Central memory CD8-positive, alpha-beta T cell (primary cell): ENCODE measurements around the gene IGFBP2.
A peak's percentile ranks its signal among the peaks of the same experiment; 100 is the strongest.

Experiments
- ATAC-seq: fragments of 150-1000 bp; cut with Tn5 transposase; replicated peaks from 2 replicates; pipeline ENCODE4 v1.10.0; 2022; ENCODE audit warnings: mild to moderate bottlenecking, moderate FRiP score, moderate number of reproducible peaks; ENCODE audit not compliant: poor library complexity, severe bottlenecking; ENCODE audit errors: extremely low read depth
- DNase-seq, 2 donors: peaks; one replicate each; pipeline ENCODE4 v3.0.0; 2021; ENCODE audit warnings: low spot score in 2 of 2
- H3K27ac Mint-ChIP-seq: one replicate; pipeline ENCODE4 v1.8.0; 2022; ENCODE audit warnings: low read depth, mild to moderate bottlenecking, moderate library complexity, mixed read lengths
- H3K27me3 Mint-ChIP-seq: one replicate; pipeline ENCODE4 v1.8.0; 2022; ENCODE audit warnings: mixed read lengths
- H3K36me3 Mint-ChIP-seq: one replicate; pipeline ENCODE4 v1.8.0; 2022; ENCODE audit warnings: mild to moderate bottlenecking, moderate library complexity, mixed read lengths; ENCODE audit not compliant: insufficient read depth
- H3K4me1 Mint-ChIP-seq: one replicate; pipeline ENCODE4 v1.8.0; 2022; ENCODE audit warnings: mixed read lengths
- H3K4me3 Mint-ChIP-seq: one replicate; pipeline ENCODE4 v1.8.0; 2022; ENCODE audit warnings: mild to moderate bottlenecking, moderate library complexity, mixed read lengths
- H3K9me3 Mint-ChIP-seq: one replicate; pipeline ENCODE4 v1.8.0; 2022; ENCODE audit warnings: mixed read lengths

The IGFBP2 gene

DNA sequence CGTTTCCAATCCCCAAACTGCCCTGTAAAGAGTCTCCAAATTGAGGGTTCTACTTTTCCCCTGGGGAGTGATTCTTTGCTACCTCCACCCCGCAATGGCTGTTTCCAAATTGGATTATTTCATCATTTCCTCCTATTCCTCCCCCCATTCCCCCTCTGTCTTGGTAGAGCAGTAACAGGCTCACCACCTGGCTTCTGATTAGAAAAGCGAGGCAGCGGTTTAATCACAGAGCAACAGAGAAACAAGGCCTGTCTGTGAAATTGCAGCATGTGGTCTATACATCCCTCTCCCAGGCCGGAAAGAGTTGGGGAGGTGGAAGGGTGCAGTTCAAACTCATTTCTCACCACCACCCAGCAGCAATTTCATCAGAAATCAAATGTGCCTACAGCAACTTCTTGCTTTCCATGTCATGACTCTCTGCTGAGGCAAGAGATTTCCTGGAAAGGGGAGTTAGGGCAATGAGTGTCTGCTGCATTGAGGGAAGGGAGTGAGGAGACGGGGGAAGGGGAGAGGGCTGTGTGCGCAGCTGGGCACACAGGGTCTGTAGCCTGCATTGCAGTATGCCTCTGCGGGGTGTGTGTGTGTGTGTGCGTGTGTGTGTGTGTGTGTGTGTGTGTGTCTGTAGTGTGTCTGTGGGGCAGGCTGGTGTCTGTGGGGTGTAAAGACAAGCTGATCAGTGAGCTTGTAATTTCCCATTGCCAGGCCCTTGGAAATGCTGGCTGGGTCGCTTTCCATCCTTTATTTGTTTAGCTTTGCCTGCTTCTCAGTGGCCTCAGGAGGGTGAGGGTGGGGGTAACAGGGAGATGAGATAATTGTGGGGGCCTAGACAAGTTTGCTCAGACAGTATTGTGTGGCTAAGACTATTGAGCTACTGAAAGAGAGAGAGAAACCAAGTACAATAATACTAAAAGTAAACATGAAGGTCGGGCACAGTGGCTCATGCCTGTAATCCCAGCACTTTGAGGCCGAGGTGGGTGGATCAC lies 13.5 kb upstream of the IGFBP2 start:
- H3K27me3 Mint-ChIP-seq = peaks cover 31% of the 10 kb centered on the region
- DNase-seq (no peak), ATAC-seq (no peak)
- no peaks in the 10 kb centered on the region for H3K9me3 Mint-ChIP-seq
- H3K36me3 Mint-ChIP-seq = no peaks in the 10 kb centered on the region
- H3K4me1 Mint-ChIP-seq = no peaks in the 10 kb centered on the region
- no peak overlapping the region for H3K27ac Mint-ChIP-seq
- H3K4me3 Mint-ChIP-seq = no peak overlapping the region

GRCh38 chr2:216620786-216621185 lies 12.4 kb upstream of the IGFBP2 start:
- H3K4me3 Mint-ChIP-seq = no peak overlapping the region
- no peak overlapping the region for H3K27ac Mint-ChIP-seq
- H3K27me3 Mint-ChIP-seq = peaks cover 23% of the 10 kb centered on the region
- H3K9me3 Mint-ChIP-seq = no peaks in the 10 kb centered on the region
- no peaks in the 10 kb centered on the region for H3K36me3 Mint-ChIP-seq
- ATAC-seq (no peak), DNase-seq (no peak)
- H3K4me1 Mint-ChIP-seq = no peaks in the 10 kb centered on the region

DNA sequence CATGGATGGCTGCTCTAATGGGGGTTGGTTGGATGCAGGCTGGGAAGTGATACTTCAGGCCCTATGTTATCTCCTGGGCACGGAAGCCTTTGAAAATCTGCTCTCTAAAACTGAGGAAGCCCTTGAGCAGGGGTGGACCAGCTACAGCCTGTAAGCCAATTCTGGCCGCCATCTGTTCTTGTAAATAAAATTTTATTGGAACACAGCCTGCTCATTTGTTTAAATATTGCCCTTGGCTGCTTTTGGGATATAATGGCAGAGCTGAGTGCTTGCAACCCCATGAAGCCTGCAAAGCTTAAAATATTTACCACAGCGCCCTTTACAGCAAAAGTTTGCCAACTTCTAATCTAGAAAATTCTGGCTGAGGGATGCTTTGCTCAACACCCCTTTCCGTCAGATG lies 11.9 kb upstream of the IGFBP2 start:
- Mint-ChIP-seq H3K36me3 (no peaks in the 10 kb centered on the region), H3K27me3 (peaks cover 23% of the 10 kb centered on the region), H3K27ac (no peak overlapping the region), H3K9me3 (no peaks in the 10 kb centered on the region), H3K4me3 (no peak overlapping the region), H3K4me1 (no peaks in the 10 kb centered on the region)
- DNase-seq (no peak), ATAC-seq (no peak)

DNA sequence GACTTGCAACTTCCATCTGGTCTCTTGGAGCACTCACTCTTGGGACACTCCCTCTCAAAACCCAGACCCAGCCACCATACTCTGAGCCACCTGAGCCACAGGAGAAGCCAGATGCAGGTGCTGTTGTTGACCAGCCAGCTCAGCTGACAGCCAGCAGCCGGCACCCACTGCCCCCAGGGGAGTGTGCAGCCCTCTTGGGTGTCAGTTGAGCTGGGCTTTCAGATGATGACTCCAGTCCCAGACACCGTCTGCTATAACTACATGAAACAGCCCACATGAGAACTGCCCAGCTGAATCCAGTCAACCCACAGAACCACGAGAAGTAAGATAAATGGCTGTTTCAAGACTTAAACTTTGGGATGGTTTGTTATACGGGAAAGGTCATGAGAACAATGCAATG lies 10.7 kb upstream of the IGFBP2 start:
- Mint-ChIP-seq H3K9me3 (no peaks in the 10 kb centered on the region), H3K27me3 (peaks cover 11% of the 10 kb centered on the region), H3K36me3 (no peaks in the 10 kb centered on the region), H3K27ac (no peak overlapping the region), H3K4me3 (no peak overlapping the region), H3K4me1 (no peaks in the 10 kb centered on the region)
- DNase-seq (no peak), ATAC-seq (no peak)

DNA sequence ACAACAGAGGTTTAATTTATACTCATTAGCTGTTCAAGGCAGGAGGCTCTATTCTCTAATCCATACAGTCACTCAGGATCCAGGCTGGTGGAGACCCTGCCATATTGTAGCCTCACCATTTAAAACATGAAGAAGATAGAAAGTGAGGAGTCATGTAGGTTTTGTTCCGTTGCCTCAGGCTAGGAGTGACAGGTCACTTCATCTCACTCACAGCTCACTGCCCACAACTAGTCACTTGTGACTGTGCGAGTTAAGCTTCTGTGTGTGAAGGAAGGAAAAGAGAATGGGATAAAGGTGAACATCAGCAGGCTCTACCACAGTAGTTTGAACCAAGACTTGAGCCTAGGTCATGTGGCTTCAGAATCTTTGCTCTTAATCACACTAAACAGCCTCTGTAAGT lies 9.0 kb upstream of the IGFBP2 start:
- H3K4me3 Mint-ChIP-seq = no peak overlapping the region
- no peak for DNase-seq
- H3K4me1 Mint-ChIP-seq = no peaks in the 10 kb centered on the region
- H3K27me3 Mint-ChIP-seq = peaks cover 6% of the 10 kb centered on the region
- no peaks in the 10 kb centered on the region for H3K9me3 Mint-ChIP-seq
- no peak overlapping the region for H3K27ac Mint-ChIP-seq
- no peaks in the 10 kb centered on the region for H3K36me3 Mint-ChIP-seq
- ATAC-seq = no peak

DNA sequence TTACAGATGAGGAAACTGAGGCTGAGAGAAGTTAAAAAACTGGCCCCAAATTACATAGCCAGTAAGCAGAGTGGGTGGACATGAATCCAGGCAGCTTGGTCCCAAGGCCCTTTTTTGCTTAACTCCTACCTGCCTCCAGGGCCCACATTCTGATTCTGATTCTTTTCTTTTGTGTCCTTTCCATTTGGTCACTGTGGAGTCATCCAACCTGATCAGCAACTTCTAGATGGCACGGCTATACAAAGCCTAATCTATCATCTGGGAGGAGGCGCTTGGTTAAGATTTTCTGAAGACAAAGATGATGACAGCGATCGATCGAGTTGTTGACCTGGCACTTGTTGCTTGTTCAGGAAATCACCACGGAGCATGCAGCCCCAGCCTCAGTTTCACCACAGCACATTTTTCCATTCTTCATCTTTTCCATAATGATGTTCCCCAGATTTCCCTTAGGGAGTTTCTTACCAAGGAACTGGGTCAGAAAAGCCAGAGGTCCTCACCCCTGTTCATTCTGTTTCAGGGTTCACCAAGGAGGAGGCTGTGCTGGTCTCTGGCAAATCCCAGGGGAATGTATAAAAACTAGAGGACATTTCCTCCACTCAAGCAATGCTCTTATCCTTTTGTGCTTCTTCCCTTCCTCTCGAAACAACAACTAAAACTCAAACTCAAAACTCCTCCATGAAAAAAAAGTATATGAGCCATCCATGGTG lies 6.9 kb upstream of the IGFBP2 start:
- Mint-ChIP-seq H3K27me3 (peaks cover 17% of the 10 kb centered on the region), H3K36me3 (no peaks in the 10 kb centered on the region), H3K4me3 (no peak overlapping the region), H3K27ac (no peak overlapping the region), H3K4me1 (no peaks in the 10 kb centered on the region), H3K9me3 (no peaks in the 10 kb centered on the region)
- DNase-seq (no peak), ATAC-seq (no peak)

DNA sequence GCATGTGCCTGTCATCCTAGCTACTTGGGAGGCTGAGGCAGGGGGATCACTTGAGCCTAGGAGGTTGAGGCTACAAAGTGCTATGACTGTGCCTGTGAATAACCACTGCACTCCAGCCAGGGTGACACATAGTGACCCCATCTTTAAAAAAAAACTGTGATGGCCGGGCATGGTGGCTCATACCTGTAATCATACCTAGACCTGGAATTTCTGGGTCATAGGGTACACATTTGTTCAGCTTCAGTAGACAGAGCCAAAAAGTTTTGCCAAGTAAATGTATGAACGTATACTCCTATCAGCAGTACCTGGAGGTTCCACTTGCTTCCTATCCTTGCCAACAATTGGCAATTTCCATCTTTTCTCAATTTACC lies 6.4 kb upstream of the IGFBP2 start:
- Mint-ChIP-seq H3K27ac (no peak overlapping the region), H3K9me3 (no peaks in the 10 kb centered on the region), H3K4me1 (no peaks in the 10 kb centered on the region), H3K4me3 (no peak overlapping the region), H3K36me3 (no peaks in the 10 kb centered on the region), H3K27me3 (peaks cover 22% of the 10 kb centered on the region)
- no peak for ATAC-seq
- DNase-seq = no peak

- H3K4me3 Mint-ChIP-seq = no peak overlapping the region
- no peak overlapping the region for H3K27ac Mint-ChIP-seq
- ATAC-seq = no peak
- peaks cover 9% of the 10 kb centered on the region for H3K4me1 Mint-ChIP-seq
- H3K9me3 Mint-ChIP-seq = no peaks in the 10 kb centered on the region
- peaks cover 51% of the 10 kb centered on the region for H3K27me3 Mint-ChIP-seq
- H3K36me3 Mint-ChIP-seq = no peaks in the 10 kb centered on the region
- no peak for DNase-seq
These were observed 3.4 kb upstream of the IGFBP2 start for GRCh38 chr2:216629784-216630183.

GRCh38 chr2:216632346-216632951 lies 771 bp upstream of the IGFBP2 start:
- Mint-ChIP-seq H3K4me1 (peaks cover 14% of the 10 kb centered on the region), H3K27me3 (peaks cover 78% of the 10 kb centered on the region), H3K36me3 (no peaks in the 10 kb centered on the region), H3K4me3 (peak overlapping the region; percentile 78), H3K9me3 (no peaks in the 10 kb centered on the region), H3K27ac (no peak overlapping the region)
- DNase-seq (no peak), ATAC-seq (no peak)

DNA sequence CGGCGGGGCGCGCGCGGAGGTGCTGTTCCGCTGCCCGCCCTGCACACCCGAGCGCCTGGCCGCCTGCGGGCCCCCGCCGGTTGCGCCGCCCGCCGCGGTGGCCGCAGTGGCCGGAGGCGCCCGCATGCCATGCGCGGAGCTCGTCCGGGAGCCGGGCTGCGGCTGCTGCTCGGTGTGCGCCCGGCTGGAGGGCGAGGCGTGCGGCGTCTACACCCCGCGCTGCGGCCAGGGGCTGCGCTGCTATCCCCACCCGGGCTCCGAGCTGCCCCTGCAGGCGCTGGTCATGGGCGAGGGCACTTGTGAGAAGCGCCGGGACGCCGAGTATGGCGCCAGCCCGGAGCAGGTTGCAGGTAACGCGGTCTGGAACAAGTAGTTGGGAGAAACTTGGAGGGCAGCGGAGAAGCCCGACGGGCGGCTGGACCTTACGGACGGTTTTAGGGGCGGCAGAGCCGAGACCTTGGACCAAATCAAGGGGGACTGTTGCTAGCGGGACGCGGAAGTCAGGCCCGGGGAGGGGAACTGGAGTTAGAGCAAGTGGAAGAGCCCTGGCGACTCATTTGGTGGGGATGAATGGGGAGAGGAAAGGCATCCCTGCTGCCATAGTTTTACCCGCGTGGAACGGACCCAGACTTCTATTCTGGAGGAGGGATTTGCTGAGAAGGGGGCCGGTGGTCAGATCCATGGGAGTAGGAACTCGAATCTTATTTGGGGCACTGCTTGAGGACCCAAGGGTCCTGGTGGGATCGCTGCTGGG lies 573 bp downstream of the IGFBP2 start:
- Mint-ChIP-seq H3K27me3 (peaks cover 83% of the 10 kb centered on the region), H3K4me1 (peaks cover 14% of the 10 kb centered on the region), H3K9me3 (no peaks in the 10 kb centered on the region), H3K36me3 (no peaks in the 10 kb centered on the region), H3K4me3 (peak overlapping the region; percentile 71), H3K27ac (peak overlapping the region; percentile 62)
- DNase-seq = no peak
- no peak for ATAC-seq

- ATAC-seq = no peak
- no peak for DNase-seq
- H3K36me3 Mint-ChIP-seq = no peaks in the 10 kb centered on the region
- no peaks in the 10 kb centered on the region for H3K9me3 Mint-ChIP-seq
- no peak overlapping the region for H3K27ac Mint-ChIP-seq
- peaks cover 82% of the 10 kb centered on the region for H3K27me3 Mint-ChIP-seq
- H3K4me1 Mint-ChIP-seq = peaks cover 14% of the 10 kb centered on the region
- H3K4me3 Mint-ChIP-seq = peak overlapping the region; percentile 71
These were observed 1.3 kb downstream of the IGFBP2 start for GRCh38 chr2:216634370-216635148.

GRCh38 chr2:216635171-216635570 lies 2.0 kb downstream of the IGFBP2 start:
- H3K27me3 Mint-ChIP-seq = peaks cover 82% of the 10 kb centered on the region
- H3K4me1 Mint-ChIP-seq = peaks cover 14% of the 10 kb centered on the region
- H3K27ac Mint-ChIP-seq = no peak overlapping the region
- H3K4me3 Mint-ChIP-seq = peak overlapping the region; percentile 53
- ATAC-seq (no peak), DNase-seq (no peak)
- peaks cover 2% of the 10 kb centered on the region for H3K36me3 Mint-ChIP-seq
- H3K9me3 Mint-ChIP-seq = no peaks in the 10 kb centered on the region
